Measurements from ENCODE around the gene RBM23. TPM values are rescaled to one million over a fixed set of nuclear protein-coding genes. Genes with fewer than 3 reads are reported as not detected.
A peak's percentile ranks its signal among the peaks of the same experiment; 100 is the strongest.
"Not testable (repeated sequence)": the region's sequence is repeated elsewhere in the genome, so short reads cannot be mapped to it uniquely, and the experiment has no call there.

RBM23 gene
- total and polyA plus RNA-seq, 3 experiments from 2014 or later = 50.3 to 88.8 (median 83.6) TPM

DNA sequence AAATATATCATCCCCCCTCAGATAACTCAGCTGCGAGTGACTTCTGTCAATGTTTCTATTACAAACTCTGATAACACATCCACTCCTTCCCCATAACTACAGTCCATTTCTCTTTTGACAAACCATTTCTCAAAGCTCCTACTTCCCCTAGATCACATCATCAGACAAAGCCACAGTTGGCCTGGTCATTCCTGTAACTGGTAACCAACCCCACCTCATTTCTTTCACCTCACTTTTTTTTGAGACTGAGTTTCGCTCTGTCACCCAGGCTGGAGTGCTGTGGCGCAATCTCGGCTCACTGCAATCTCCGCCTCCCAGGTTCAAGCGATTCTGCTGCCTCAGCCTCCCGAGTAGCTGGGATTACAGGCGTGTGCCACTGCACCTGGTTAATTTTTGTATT, 32.8 kb upstream of the RBM23 start:
- H3K27me3 ChIP-seq (ENCODE audit: insufficient read depth, low read length, poor library complexity, severe bottlenecking); H3K9me3 Mint-ChIP-seq; DNase-seq; H3K36me3 ChIP-seq (ENCODE audit: insufficient read depth, low read length); POLR2A ChIA-PET; H3K27me3 Mint-ChIP-seq; H3K4me3 Mint-ChIP-seq; H3K27ac ChIP-seq (ENCODE audit: low read depth, low read length); H3K9me3 ChIP-seq (ENCODE audit: low read length); H3K4me3 ChIP-seq (ENCODE audit: low read length): not testable (repeated sequence)
- peaks cover 12% of the 10 kb centered on the region for H3K4me1 ChIP-seq (ENCODE audit: insufficient read depth, low read length)
- CTCF ChIA-PET = interaction anchor here (1.0 to 2.0 kb wide), 4 partner anchors 17 to 106 kb away, joined by 3 to 5 read pairs (median 4); no protein-coding TSS in a partner anchor
- Mint-ChIP-seq H3K36me3 (peaks cover 0 to 42% (median 13%) of the 10 kb centered on the region in 3 donors), H3K4me1 (peaks cover 13 to 24% (median 17%) of the 10 kb centered on the region in 3 donors), H3K27ac (peak overlapping the region in 2 of 8 donors; percentile 37 to 67)

DNA sequence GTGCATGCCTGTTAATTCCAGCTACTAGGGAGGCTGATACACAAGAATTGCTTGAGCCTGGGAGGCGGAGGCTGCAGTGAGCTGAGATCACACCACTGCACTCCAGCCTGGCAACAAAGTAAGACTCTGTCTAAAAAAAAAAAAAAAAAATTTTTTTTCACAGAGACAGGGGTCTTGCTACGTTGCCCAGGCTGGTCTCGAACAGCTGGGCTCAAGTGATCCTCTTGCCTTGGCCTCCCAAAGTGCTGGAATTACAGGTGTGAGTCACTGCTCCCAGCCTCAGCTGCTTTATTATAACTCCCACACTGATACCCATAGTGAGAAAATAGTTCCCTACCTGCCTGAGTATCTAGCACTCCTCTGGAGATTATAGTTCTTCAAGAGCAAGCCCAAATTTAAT, 26.7 kb upstream of the RBM23 start:
- Histone ChIP-seq H3K27me3 (ENCODE audit: insufficient read depth, low read length, poor library complexity, severe bottlenecking) (no peaks in the 10 kb centered on the region), H3K36me3 (ENCODE audit: insufficient read depth, low read length) (peaks cover 5% of the 10 kb centered on the region), H3K4me1 (ENCODE audit: insufficient read depth, low read length) (no peaks in the 10 kb centered on the region), H3K27ac (ENCODE audit: low read depth, low read length) (no peak overlapping the region), H3K4me3 (ENCODE audit: low read length) (no peak overlapping the region), H3K9me3 (ENCODE audit: low read length) (no peaks in the 10 kb centered on the region)
- POLR2A ChIA-PET = interaction anchor here (1.3 kb wide), 1 partner anchor 10 kb away, joined by 3 read pairs; no protein-coding TSS in a partner anchor
- no peak for DNase-seq
- Mint-ChIP-seq H3K36me3 (peaks cover 0 to 47% (median 17%) of the 10 kb centered on the region in 3 donors), H3K27ac (no peak overlapping the region), H3K4me3 (no peak overlapping the region), H3K27me3 (no peaks in the 10 kb centered on the region), H3K4me1 (no peaks in the 10 kb centered on the region), H3K9me3 (no peaks in the 10 kb centered on the region)
- CTCF ChIA-PET = interaction anchor here (1.5 to 5.6 kb wide), 2 partner anchors 9 to 16 kb away, joined by 4 to 20 read pairs; partner anchors contain the start of gene PRMT5

DNA sequence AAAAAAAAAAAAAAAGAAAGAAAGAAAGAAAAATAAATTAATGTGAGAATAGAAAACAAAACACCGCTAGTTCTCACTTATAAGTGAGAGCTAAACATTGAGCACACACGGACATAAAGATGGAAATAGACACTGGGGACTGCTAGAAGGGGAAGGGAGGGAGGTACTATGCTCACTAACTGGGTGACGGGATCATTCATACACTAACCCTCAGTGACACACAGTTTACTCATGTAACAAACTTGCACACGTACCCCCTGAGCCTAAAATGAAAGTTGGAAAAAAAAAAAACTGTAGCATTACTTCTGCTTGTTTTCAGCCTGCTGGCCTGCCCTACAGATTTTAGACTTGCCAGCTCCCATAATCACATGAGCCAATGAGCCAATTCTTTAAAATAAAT, 20.7 kb upstream of the RBM23 start:
- H3K36me3 ChIP-seq (ENCODE audit: insufficient read depth, low read length) = no peaks in the 10 kb centered on the region
- no peaks in the 10 kb centered on the region for H3K9me3 ChIP-seq (ENCODE audit: low read length)
- no peaks in the 10 kb centered on the region for H3K27me3 ChIP-seq (ENCODE audit: insufficient read depth, low read length, poor library complexity, severe bottlenecking)
- Mint-ChIP-seq H3K27me3 (no peaks in the 10 kb centered on the region), H3K4me3 (no peak overlapping the region), H3K36me3 (peaks cover 0 to 13% (median 6%) of the 10 kb centered on the region in 3 donors), H3K9me3 (no peaks in the 10 kb centered on the region), H3K4me1 (no peaks in the 10 kb centered on the region), H3K27ac (no peak overlapping the region)
- ChIA-PET POLR2A (no interaction called here), CTCF (no interaction called here)
- H3K4me3 ChIP-seq (ENCODE audit: low read length) = no peak overlapping the region
- no peaks in the 10 kb centered on the region for H3K4me1 ChIP-seq (ENCODE audit: insufficient read depth, low read length)
- H3K27ac ChIP-seq (ENCODE audit: low read depth, low read length) = no peak overlapping the region
- no peak for DNase-seq

DNA sequence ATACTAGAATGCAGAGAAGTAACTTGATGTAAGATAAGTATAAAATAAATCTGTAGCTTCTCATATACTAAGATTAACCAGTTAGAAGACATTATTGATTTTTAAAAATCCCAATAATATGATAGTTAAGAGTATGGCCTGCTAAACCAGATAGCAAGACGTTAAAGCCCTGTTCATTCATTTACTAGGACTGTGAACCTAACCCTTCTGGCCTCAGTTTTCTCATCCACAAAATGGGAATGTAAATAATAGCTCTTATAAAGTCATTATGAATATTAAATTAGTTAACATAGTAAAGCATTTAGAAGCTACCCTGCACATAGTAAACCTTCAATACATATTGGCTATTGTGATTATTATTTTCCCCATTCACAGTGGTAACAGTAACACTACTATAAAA, 16.2 kb upstream of the RBM23 start:
- no peak for DNase-seq
- Mint-ChIP-seq H3K36me3 (no peaks in the 10 kb centered on the region), H3K27me3 (no peaks in the 10 kb centered on the region), H3K4me3 (no peak overlapping the region), H3K9me3 (no peaks in the 10 kb centered on the region), H3K27ac (no peak overlapping the region), H3K4me1 (peaks cover 6 to 10% (median 8%) of the 10 kb centered on the region in 3 donors)
- POLR2A ChIA-PET = interaction anchor here (1.3 kb wide), 1 partner anchor 10 kb away, joined by 3 read pairs; no protein-coding TSS in a partner anchor
- Histone ChIP-seq H3K4me1 (ENCODE audit: insufficient read depth, low read length) (peaks cover 1% of the 10 kb centered on the region), H3K4me3 (ENCODE audit: low read length) (no peak overlapping the region), H3K27ac (ENCODE audit: low read depth, low read length) (no peak overlapping the region), H3K36me3 (ENCODE audit: insufficient read depth, low read length) (no peaks in the 10 kb centered on the region), H3K27me3 (ENCODE audit: insufficient read depth, low read length, poor library complexity, severe bottlenecking) (no peaks in the 10 kb centered on the region), H3K9me3 (ENCODE audit: low read length) (no peaks in the 10 kb centered on the region)
- CTCF ChIA-PET = interaction anchor here (0.9 to 1.4 kb wide), 8 partner anchors 35 to 136 kb away, joined by 3 to 5 read pairs (median 3); partner anchors contain the start of gene AJUBA

DNA sequence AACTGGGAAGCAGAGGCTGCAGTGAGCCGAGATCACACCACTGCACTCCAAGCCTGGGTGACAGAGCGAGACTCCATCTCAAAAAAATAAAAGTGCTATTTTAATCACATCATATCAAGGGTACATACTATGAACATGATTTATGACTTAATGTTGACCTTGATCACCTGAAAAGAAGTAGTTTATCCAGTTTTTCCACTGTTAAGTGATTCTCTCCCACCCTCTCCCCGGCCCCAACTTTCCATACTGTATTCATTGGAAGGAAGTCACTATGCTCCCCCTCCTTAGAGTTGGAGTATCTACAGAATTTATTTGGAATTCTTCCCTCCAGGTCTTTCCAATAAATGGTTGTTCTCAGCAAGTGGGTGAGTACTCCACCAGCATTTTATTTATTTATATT, 13.2 kb upstream of the RBM23 start:
- ChIA-PET CTCF (no interaction called here), POLR2A (no interaction called here)
- Histone ChIP-seq H3K9me3 (ENCODE audit: low read length) (no peaks in the 10 kb centered on the region), H3K36me3 (ENCODE audit: insufficient read depth, low read length) (no peaks in the 10 kb centered on the region), H3K4me3 (ENCODE audit: low read length) (no peak overlapping the region), H3K27me3 (ENCODE audit: insufficient read depth, low read length, poor library complexity, severe bottlenecking) (no peaks in the 10 kb centered on the region), H3K27ac (ENCODE audit: low read depth, low read length) (no peak overlapping the region), H3K4me1 (ENCODE audit: insufficient read depth, low read length) (peaks cover 18% of the 10 kb centered on the region)
- Mint-ChIP-seq H3K27me3 (no peaks in the 10 kb centered on the region), H3K27ac (peak overlapping the region in 2 of 8 donors; percentile 4 to 76), H3K9me3 (no peaks in the 10 kb centered on the region), H3K4me3 (peak overlapping the region in 1 of 7 donors; percentile 4), H3K4me1 (peaks cover 8 to 13% (median 8%) of the 10 kb centered on the region in 3 donors), H3K36me3 (peaks cover 0 to 2% (median 2%) of the 10 kb centered on the region in 3 donors)
- no peak for DNase-seq

DNA sequence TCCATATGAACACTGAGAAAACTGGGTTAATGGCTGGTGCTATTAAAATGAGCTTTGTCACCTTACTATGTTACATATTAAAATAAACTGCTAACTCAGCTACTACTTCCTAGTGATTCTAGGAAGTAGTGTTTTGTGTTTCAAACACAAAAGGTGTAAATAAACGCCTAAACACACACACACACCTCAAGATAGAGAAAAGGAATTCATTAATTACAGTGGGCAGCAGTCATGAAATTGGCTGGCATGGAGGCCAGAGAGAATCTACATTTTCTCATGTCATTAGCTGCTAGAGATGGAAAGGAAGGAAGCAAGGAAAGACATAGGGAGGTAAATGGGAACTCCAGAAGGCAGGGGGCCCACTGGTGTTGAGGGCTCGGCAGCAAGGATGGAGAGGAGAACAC, 11.0 kb upstream of the RBM23 start:
- no peak overlapping the region for H3K27ac Mint-ChIP-seq
- peaks cover 18% of the 10 kb centered on the region for H3K4me1 ChIP-seq (ENCODE audit: insufficient read depth, low read length)

DNA sequence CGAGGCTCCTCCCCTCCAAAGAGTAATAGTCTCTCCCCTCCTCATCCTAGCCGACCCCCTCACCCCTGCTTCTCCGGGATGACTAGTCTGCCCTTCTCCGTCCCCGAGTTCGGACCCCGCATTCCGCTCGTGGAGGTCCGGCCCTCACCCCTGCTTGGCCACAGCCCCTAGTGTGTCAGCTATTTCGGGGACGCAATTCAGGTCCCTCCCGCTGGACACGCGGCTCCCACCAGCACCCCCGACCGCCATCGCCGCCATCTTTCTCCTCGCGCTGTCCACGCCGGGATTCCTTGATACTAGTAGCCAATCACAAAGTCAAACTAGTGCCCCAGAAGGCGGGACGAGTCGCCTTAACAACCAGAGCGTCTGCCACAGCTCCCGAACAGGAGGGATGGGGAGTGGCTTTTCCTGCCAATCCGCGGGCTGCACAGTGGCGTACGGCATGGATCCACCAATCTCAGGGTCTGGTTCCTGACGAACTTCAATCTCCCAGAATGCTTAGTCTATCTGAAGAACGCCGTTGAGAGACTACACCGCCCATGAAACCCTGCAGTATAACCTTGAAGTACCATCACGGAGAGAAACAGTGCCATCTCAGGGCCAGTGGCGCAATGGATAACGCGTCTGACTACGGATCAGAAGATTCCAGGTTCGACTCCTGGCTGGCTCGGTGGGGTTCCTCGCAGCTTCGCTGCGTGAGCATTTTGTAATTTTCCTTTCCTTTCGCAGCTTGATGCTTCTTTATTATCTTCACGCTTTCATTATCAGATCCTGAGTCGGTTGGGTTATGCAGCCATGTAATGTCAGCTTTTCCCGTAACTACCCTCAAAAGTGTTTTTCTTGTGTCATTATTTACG, 10.4 kb upstream of the RBM23 start, which contains the start of gene PRMT5:
TSS of gene PRMT5 (minus strand) at position 273 of the 857 bp plus-strand sequence. CDS start at position 258, 15 bp downstream.
- no peaks in the 10 kb centered on the region for H3K9me3 Mint-ChIP-seq
- peak within 1 kb of the TSS; percentile 92 for H3K4me3 ChIP-seq (ENCODE audit: low read length)
- no peaks in the 10 kb centered on the region for H3K9me3 ChIP-seq (ENCODE audit: low read length)
- CTCF ChIA-PET = interaction anchor here (0.7 to 3.5 kb wide), 27 partner anchors 10 to 373 kb away, joined by 3 to 28 read pairs (median 5); partner anchors contain the start of genes CDH24, DAD1, HAUS4 and RBM23
- peaks cover 18% of the 10 kb centered on the region for H3K4me1 ChIP-seq (ENCODE audit: insufficient read depth, low read length)
- peaks cover 8 to 21% (median 16%) of the 10 kb centered on the region in 3 donors for H3K4me1 Mint-ChIP-seq
- peaks cover 0 to 23% (median 6%) of the 10 kb centered on the region in 3 donors for H3K36me3 Mint-ChIP-seq
- no peak within 1 kb of the TSS for H3K4me3 Mint-ChIP-seq
- DNase-seq = peak; percentile 95 to 99 (median 97)
- H3K27me3 Mint-ChIP-seq = no peaks in the 10 kb centered on the region
- H3K27ac ChIP-seq (ENCODE audit: low read depth, low read length) = peak within 1 kb of the TSS; percentile 87
- peaks cover 6% of the 10 kb centered on the region for H3K36me3 ChIP-seq (ENCODE audit: insufficient read depth, low read length)
- H3K27ac Mint-ChIP-seq = peak within 1 kb of the TSS in 1 of 8 donors; percentile 16
- no peaks in the 10 kb centered on the region for H3K27me3 ChIP-seq (ENCODE audit: insufficient read depth, low read length, poor library complexity, severe bottlenecking)
- POLR2A ChIA-PET = interaction anchor here (0.6 to 1.9 kb wide), 10 partner anchors 10 to 1403 kb away, joined by 3 to 12 read pairs (median 5); partner anchors contain the start of genes ACIN1, AJUBA, C14orf119 and PSMB5

More for the DNA sequence above, 11.0 kb upstream of the RBM23 start:
- POLR2A ChIA-PET = interaction anchor here (0.7 to 1.9 kb wide), 9 partner anchors 11 to 341 kb away, joined by 3 to 12 read pairs (median 5); partner anchors contain the start of genes ACIN1, AJUBA, C14orf119 and PSMB5
- Mint-ChIP-seq H3K4me1 (peaks cover 8 to 21% (median 16%) of the 10 kb centered on the region in 3 donors), H3K4me3 (no peak overlapping the region), H3K27me3 (no peaks in the 10 kb centered on the region), H3K9me3 (no peaks in the 10 kb centered on the region), H3K36me3 (peaks cover 0 to 17% (median 6%) of the 10 kb centered on the region in 3 donors)
- Histone ChIP-seq H3K27me3 (ENCODE audit: insufficient read depth, low read length, poor library complexity, severe bottlenecking) (no peaks in the 10 kb centered on the region), H3K9me3 (ENCODE audit: low read length) (no peaks in the 10 kb centered on the region), H3K36me3 (ENCODE audit: insufficient read depth, low read length) (no peaks in the 10 kb centered on the region), H3K4me3 (ENCODE audit: low read length) (peak overlapping the region; percentile 92), H3K27ac (ENCODE audit: low read depth, low read length) (peak overlapping the region; percentile 87)
- no peak for DNase-seq
- CTCF ChIA-PET = interaction anchor here (0.7 to 3.5 kb wide), 30 partner anchors 10 to 373 kb away, joined by 3 to 28 read pairs (median 5); partner anchors contain the start of genes CDH24, DAD1, HAUS4 and RBM23

All from CD8-positive, alpha-beta memory T cell (primary cell).